Epithelial cell of proximal tubule (primary cell): ENCODE results near the gene SH3BGRL2. TPM values are rescaled to one million over a fixed set of nuclear protein-coding genes. Genes with fewer than 3 reads are reported as not detected.
"Not testable (repeated sequence)": the region's sequence is repeated elsewhere in the genome, so short reads cannot be mapped to it uniquely, and the experiment has no call there.

Experiments used
- DNase-seq: peaks from one replicate; pipeline ENCODE4 v3.0.0-alpha.2; 2011; ENCODE audit warnings: low read depth
- H3K4me3 ChIP-seq: 2 replicates; pipeline ENCODE4 v1.5.1; 2011; ENCODE audit warnings: low read depth, mild to moderate bottlenecking, low read length
- CTCF ChIP-seq: conservative IDR thresholded peaks from 2 replicates; pipeline ENCODE4 v1.5.1; 2012; ENCODE audit warnings: low read depth, mild to moderate bottlenecking, low read length
- total RNA-seq: library from RNA; depleted of rRNA; stranded (reverse); fragments of >200 nt; gene quantifications from 2 replicates; pipeline ENCODE4 v1.2.3, GENCODE V29; 2015

Gene SH3BGRL2
- total RNA-seq, 1 donor from 2014 or later, result 10.3 TPM

GRCh38 chr6:79671600-79672266, 40.6 kb downstream of the SH3BGRL2 start:
- peak; percentile 68 for DNase-seq
- no peak overlapping the region for H3K4me3 ChIP-seq
- TF ChIP-seq CTCF, result no peak

GRCh38 chr6:79672631-79673111, 41.5 kb downstream of the SH3BGRL2 start:
- DNase-seq, result no peak
- H3K4me3 ChIP-seq, result no peak overlapping the region
- TF ChIP-seq CTCF, result peak; percentile 74

- H3K4me3 ChIP-seq, result no peak overlapping the region
- TF ChIP-seq CTCF, result no peak
- DNase-seq, result no peak
Measured at GRCh38 chr6:79673947-79674346, 42.8 kb downstream of the SH3BGRL2 start.

GRCh38 chr6:79676785-79677736, 45.9 kb downstream of the SH3BGRL2 start:
- no peak for TF ChIP-seq CTCF
- H3K4me3 ChIP-seq, result no peak overlapping the region
- DNase-seq, result no peak

GRCh38 chr6:79682682-79683081, 51.6 kb downstream of the SH3BGRL2 start:
- DNase-seq, H3K4me3 ChIP-seq: not testable (repeated sequence)

GRCh38 chr6:79684876-79685275, 53.7 kb downstream of the SH3BGRL2 start:
- peak; percentile 20 for DNase-seq
- H3K4me3 ChIP-seq, result no peak overlapping the region

More at GRCh38 chr6:79684876-79685275, 53.7 kb downstream of the SH3BGRL2 start:
- TF ChIP-seq CTCF, result no peak
